Gastroesophageal sphincter (tissue), 3 donors: ENCODE measurements around the gene CHRNA4.

ENCODE experiments used
- CTCF ChIP-seq, 4 experiments: fragments of 200-600 bp in 2 of 4; fragments of 450-650 bp in 2 of 4; sonication (generic) in 1 of 4; IDR thresholded peaks; one replicate each; pipeline ENCODE4 v1.5.1; 2017 to 2019; ENCODE audit warnings: antibody characterized with exemption in 4 of 4, mild to moderate bottlenecking in 2 of 4, moderate library complexity in 2 of 4
- EP300 ChIP-seq: sonication (generic); formaldehyde crosslinking; IDR thresholded peaks from one replicate; pipeline ENCODE4 v1.6.1; 2017; ENCODE audit warnings: antibody characterized with exemption, mild to moderate bottlenecking
- POLR2A ChIP-seq, 2 donors: fragments of 450-650 bp; IDR thresholded peaks; one replicate each; pipeline ENCODE4 v1.6.1; 2017; ENCODE audit warnings: antibody characterized with exemption in 2 of 2, mild to moderate bottlenecking in 2 of 2, moderate library complexity in 1 of 2
- POLR2AphosphoS5 ChIP-seq: sonication (generic); formaldehyde crosslinking; IDR thresholded peaks from one replicate; pipeline ENCODE4 v1.6.1; 2017; ENCODE audit warnings: antibody characterized with exemption

GRCh38 chr20:63335711-63336110 is 25.4 kb downstream of the CHRNA4 start:
- TF ChIP-seq CTCF (IDR thresholded peaks at IDR 0.05) (no peak), POLR2A (IDR thresholded peaks at IDR 0.05) (no peak), POLR2AphosphoS5 (no peak), EP300 (no peak)
